Measurements from ENCODE around the gene SMAP2. TPM values are rescaled to one million over a fixed set of nuclear protein-coding genes. Genes with fewer than 3 reads are reported as not detected.

Gene SMAP2
- total RNA-seq, 1 experiment from 2014 or later: 8.2 TPM

DNA sequence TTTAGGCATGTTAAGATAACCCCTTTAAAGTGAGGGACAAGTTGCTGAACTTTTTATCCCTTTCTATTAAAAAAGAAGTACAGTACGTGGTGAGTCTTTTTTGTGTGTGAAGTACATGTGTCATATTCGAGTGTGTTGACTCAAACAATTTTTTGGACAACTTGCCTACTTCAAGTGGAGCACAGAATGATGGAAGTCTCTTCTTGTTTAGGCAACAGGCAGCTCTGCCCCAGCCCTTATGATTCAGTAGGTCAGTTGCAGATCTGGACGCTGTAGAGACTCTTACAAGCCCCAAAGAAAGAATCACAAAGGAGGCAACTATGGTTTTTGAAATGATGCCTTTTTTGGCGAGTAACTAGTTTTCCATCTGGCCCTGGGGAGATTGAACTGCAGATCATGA, 62.3 kb downstream of the SMAP2 start:
- H3K79me1 ChIP-seq (ENCODE audit: insufficient read depth, low read depth, low read length, poor library complexity, severe bottlenecking): no peaks in the 10 kb centered on the region
- DNase-seq: no peak
- no peak overlapping the region for H2BK20ac ChIP-seq (ENCODE audit: low read depth, low read length, poor library complexity, severe bottlenecking)
- no peak overlapping the region for H2BK5ac ChIP-seq (ENCODE audit: insufficient read length, low read length)
- H2BK12ac ChIP-seq (ENCODE audit: insufficient read length, low read depth, low read length): no peak overlapping the region
- TF ChIP-seq, protein P1, sequence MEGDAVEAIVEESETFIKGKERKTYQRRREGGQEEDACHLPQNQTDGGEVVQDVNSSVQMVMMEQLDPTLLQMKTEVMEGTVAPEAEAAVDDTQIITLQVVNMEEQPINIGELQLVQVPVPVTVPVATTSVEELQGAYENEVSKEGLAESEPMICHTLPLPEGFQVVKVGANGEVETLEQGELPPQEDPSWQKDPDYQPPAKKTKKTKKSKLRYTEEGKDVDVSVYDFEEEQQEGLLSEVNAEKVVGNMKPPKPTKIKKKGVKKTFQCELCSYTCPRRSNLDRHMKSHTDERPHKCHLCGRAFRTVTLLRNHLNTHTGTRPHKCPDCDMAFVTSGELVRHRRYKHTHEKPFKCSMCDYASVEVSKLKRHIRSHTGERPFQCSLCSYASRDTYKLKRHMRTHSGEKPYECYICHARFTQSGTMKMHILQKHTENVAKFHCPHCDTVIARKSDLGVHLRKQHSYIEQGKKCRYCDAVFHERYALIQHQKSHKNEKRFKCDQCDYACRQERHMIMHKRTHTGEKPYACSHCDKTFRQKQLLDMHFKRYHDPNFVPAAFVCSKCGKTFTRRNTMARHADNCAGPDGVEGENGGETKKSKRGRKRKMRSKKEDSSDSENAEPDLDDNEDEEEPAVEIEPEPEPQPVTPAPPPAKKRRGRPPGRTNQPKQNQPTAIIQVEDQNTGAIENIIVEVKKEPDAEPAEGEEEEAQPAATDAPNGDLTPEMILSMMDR (conservative IDR thresholded peaks at IDR 0.05): no peak
- H3K9ac ChIP-seq (ENCODE audit: extremely low read depth, insufficient read length, low read length): no peak overlapping the region
- no peak overlapping the region for H3K18ac ChIP-seq (ENCODE audit: insufficient read length, low read depth, low read length)
- H2AK5ac ChIP-seq (ENCODE audit: insufficient read length, low read length): no peak overlapping the region
- H4K5ac ChIP-seq (ENCODE audit: insufficient read length, low read depth, low read length): no peak overlapping the region
- no peaks in the 10 kb centered on the region for H3K79me2 ChIP-seq (ENCODE audit: insufficient read depth, low read length)
- Mint-ChIP-seq H3K9me3 (no peaks in the 10 kb centered on the region), H3K27ac (no peak overlapping the region), H3K36me3 (ENCODE audit: insufficient read depth in 1 of 3, low read depth in 3 of 3) (no peaks in the 10 kb centered on the region), H3K27me3 (ENCODE audit: low read depth) (0 out of 2 replicates have a peak, but pooled peaks cover 2% of the 10 kb centered on the region), H3K4me3 (no peak overlapping the region), H3K4me1 (no peaks in the 10 kb centered on the region)
- H3T11ph ChIP-seq (ENCODE audit: low read length): no peak overlapping the region
- no peak overlapping the region for H2BK15ac ChIP-seq (ENCODE audit: low read depth, low read length)
- H3K27ac ChIP-seq (ENCODE audit: insufficient read length, low read depth, low read length): no peak overlapping the region
- no peak overlapping the region for H3K14ac ChIP-seq (ENCODE audit: insufficient read depth, low read length)
- H3K9me3 ChIP-seq (ENCODE audit: control insufficient read depth, low read depth, low read length): no peaks in the 10 kb centered on the region
- no peak overlapping the region for H4K91ac ChIP-seq (ENCODE audit: insufficient read length, low read depth, low read length)
- no CpG with 5 or more reads among the region's 4 CpGs for WGBS (ENCODE audit: extremely low coverage, insufficient read length, low lambda C conversion rate)
- H3K23me2 ChIP-seq (ENCODE audit: insufficient read length, low read depth, low read length, poor library complexity, severe bottlenecking): no peaks in the 10 kb centered on the region
- no peak overlapping the region for H4K8ac ChIP-seq (replicated peaks; ENCODE audit: insufficient read length, low read depth, low read length)
- no peak overlapping the region for H3K4ac ChIP-seq (ENCODE audit: low read depth, low read length)
- no peak overlapping the region for H3K4me2 ChIP-seq (ENCODE audit: insufficient read depth, insufficient read length, low read length)
- H2AFZ ChIP-seq (ENCODE audit: low read length): no peak overlapping the region
- H3K27me3 ChIP-seq (ENCODE audit: insufficient read depth, low read length): no peaks in the 10 kb centered on the region
- no peak overlapping the region for H3K56ac ChIP-seq (ENCODE audit: insufficient read length, low read depth, low read length)
- no peaks in the 10 kb centered on the region for H3K4me1 ChIP-seq (ENCODE audit: insufficient read depth, low read length)
- no peak overlapping the region for H2BK120ac ChIP-seq (ENCODE audit: low read depth, low read length, poor library complexity, severe bottlenecking)
- no peak overlapping the region for H3K23ac ChIP-seq (ENCODE audit: insufficient read length, low read depth, low read length)
- no peaks in the 10 kb centered on the region for H4K20me1 ChIP-seq (ENCODE audit: control insufficient read depth, insufficient read depth, insufficient read length)

All from H9 (cell line).